Hippocampal formation (tissue), 2 donors: Measurements from ENCODE around the gene PRPF31.
"Not testable (repeated sequence)": the region's sequence is repeated elsewhere in the genome, so short reads cannot be mapped to it uniquely, and the experiment has no call there.

Experiments
- DNase-seq, 2 donors: peaks; one replicate each; lab custom pipeline; 2025; lab: John Stamatoyannopoulos, UW

The PRPF31 gene

GRCh38 chr19:54162884-54163283 is 47.3 kb downstream of the PRPF31 start:
- DNase-seq = no peak

- peak in 1 of 2 donors; percentile 18 for DNase-seq
Measured at GRCh38 chr19:54164369-54165068, 49.0 kb downstream of the PRPF31 start.

- DNase-seq = no peak
Measured at GRCh38 chr19:54165222-54165621, 49.7 kb downstream of the PRPF31 start.

GRCh38 chr19:54168174-54168917 is 52.8 kb downstream of the PRPF31 start:
- peak; percentile 51 to 82 for DNase-seq

- DNase-seq = no peak
Measured at GRCh38 chr19:54169149-54169740, 53.7 kb downstream of the PRPF31 start.

- not testable (repeated sequence) for DNase-seq
Measured at GRCh38 chr19:54171736-54172431, 56.3 kb downstream of the PRPF31 start.

- DNase-seq = no peak
Measured at GRCh38 chr19:54172471-54173358, 57.2 kb downstream of the PRPF31 start, which contains the start of gene TMC4. TMC4 (minus strand) TSS chr19:54173160; CDS start chr19:54173117, 43 bp downstream.

- no peak for DNase-seq
Measured at GRCh38 chr19:54173359-54173699, 57.8 kb downstream of the PRPF31 start.

- no peak for DNase-seq
Measured at GRCh38 chr19:54173951-54174834, 58.6 kb downstream of the PRPF31 start.

GRCh38 chr19:54178581-54179261 is 63.2 kb downstream of the PRPF31 start:
- DNase-seq = no peak

- no peak for DNase-seq
Measured at GRCh38 chr19:54179262-54179852, 63.8 kb downstream of the PRPF31 start.

- DNase-seq = peak; percentile 26 to 70
Measured at GRCh38 chr19:54179921-54180461, 64.4 kb downstream of the PRPF31 start.

- DNase-seq = no peak
Measured at GRCh38 chr19:54180691-54181091, 65.1 kb downstream of the PRPF31 start.
